Measurements from ENCODE around the gene ADCY9. TPM values are rescaled to one million over a fixed set of nuclear protein-coding genes. Genes with fewer than 3 reads are reported as not detected.

The ADCY9 gene
- total and polyA plus RNA-seq, 7 donors, result 1.8 to 28.0 (median 12.5) TPM

- TF ChIP-seq POLR2AphosphoS5 (IDR thresholded peaks at IDR 0.05), result no peak
- TF ChIP-seq, protein P1, sequence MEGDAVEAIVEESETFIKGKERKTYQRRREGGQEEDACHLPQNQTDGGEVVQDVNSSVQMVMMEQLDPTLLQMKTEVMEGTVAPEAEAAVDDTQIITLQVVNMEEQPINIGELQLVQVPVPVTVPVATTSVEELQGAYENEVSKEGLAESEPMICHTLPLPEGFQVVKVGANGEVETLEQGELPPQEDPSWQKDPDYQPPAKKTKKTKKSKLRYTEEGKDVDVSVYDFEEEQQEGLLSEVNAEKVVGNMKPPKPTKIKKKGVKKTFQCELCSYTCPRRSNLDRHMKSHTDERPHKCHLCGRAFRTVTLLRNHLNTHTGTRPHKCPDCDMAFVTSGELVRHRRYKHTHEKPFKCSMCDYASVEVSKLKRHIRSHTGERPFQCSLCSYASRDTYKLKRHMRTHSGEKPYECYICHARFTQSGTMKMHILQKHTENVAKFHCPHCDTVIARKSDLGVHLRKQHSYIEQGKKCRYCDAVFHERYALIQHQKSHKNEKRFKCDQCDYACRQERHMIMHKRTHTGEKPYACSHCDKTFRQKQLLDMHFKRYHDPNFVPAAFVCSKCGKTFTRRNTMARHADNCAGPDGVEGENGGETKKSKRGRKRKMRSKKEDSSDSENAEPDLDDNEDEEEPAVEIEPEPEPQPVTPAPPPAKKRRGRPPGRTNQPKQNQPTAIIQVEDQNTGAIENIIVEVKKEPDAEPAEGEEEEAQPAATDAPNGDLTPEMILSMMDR (IDR thresholded peaks at IDR 0.05), result no peak
- TF ChIP-seq EP300 (IDR thresholded peaks at IDR 0.05), result no peak
- no peak for TF ChIP-seq POLR2A (IDR thresholded peaks at IDR 0.05)
- DNase-seq, result no peak
Measured at GRCh38 chr16:4026854-4027253, 89.4 kb downstream of the ADCY9 start.

DNA sequence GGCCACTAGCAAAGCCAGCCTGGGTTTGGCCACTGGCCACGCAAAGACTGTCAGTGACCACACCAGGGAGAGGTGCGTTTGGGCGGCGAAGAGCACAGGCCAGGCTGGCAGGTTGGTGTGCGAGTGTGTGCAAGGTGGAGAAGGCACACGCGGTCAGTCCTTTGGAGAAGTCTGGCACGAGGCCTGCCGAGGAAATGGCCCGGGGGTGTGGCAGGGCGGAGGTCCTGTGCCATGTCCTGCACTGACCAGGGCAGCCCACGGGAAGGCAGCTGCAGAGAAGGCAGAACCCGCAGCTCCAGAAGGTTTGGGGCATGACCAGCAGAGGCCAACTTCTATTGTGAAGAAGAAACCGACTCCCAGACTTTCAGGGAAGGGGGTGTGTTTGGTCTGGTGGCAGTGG lies 90.8 kb downstream of the ADCY9 start:
- Histone ChIP-seq H3K9me3 (no peaks in the 10 kb centered on the region), H3K27me3 (no peaks in the 10 kb centered on the region), H3K4me1 (no peaks in the 10 kb centered on the region), H3K4me3 (no peak overlapping the region), H3K36me3 (no peaks in the 10 kb centered on the region), H3K27ac (no peak overlapping the region)
- intact Hi-C loops (cut with DNase I), result no loop called here
- WGBS, 2 donors, result 87 to 89% methylated on average over 14 of the region's 14 CpGs
- TF ChIP-seq POLR2A (IDR thresholded peaks at IDR 0.05) (no peak), EP300 (IDR thresholded peaks at IDR 0.05) (no peak), POLR2AphosphoS5 (IDR thresholded peaks at IDR 0.05) (no peak)
- TF ChIP-seq, protein P1 (IDR thresholded peaks at IDR 0.05), result no peak
- DNase-seq, result no peak

More at GRCh38 chr16:4026854-4027253, 89.4 kb downstream of the ADCY9 start:
- Histone ChIP-seq H3K9me3 (no peaks in the 10 kb centered on the region), H3K4me3 (no peak overlapping the region), H3K27me3 (no peaks in the 10 kb centered on the region), H3K36me3 (no peaks in the 10 kb centered on the region), H3K27ac (no peak overlapping the region), H3K4me1 (no peaks in the 10 kb centered on the region)
- 94 to 96% methylated on average over 7 of the region's 7 CpGs for WGBS, 2 donors
- intact Hi-C loops (cut with DNase I), result no loop called here

- 81 to 93% methylated on average over 2 of the region's 2 CpGs for WGBS, 2 donors
- intact Hi-C loops (cut with DNase I), result no loop called here
- H3K27ac ChIP-seq, result no peak overlapping the region
- H3K27me3 ChIP-seq, result no peaks in the 10 kb centered on the region
- no peak overlapping the region for H3K4me3 ChIP-seq
- TF ChIP-seq, protein P1 (IDR thresholded peaks at IDR 0.05), result no peak
- TF ChIP-seq EP300 (IDR thresholded peaks at IDR 0.05) (no peak), POLR2AphosphoS5 (IDR thresholded peaks at IDR 0.05) (no peak), POLR2A (IDR thresholded peaks at IDR 0.05) (no peak)
- DNase-seq, result no peak
- no peaks in the 10 kb centered on the region for H3K9me3 ChIP-seq
- peaks cover 0 to 18% (median 12%) of the 10 kb centered on the region in 4 donors for H3K4me1 ChIP-seq
- H3K36me3 ChIP-seq, result no peaks in the 10 kb centered on the region
Measured at GRCh38 chr16:4021916-4022315, 94.3 kb downstream of the ADCY9 start.

- H3K4me1 ChIP-seq, result peaks cover 0 to 18% (median 12%) of the 10 kb centered on the region in 4 donors
- DNase-seq, result no peak
- H3K27me3 ChIP-seq, result no peaks in the 10 kb centered on the region
- WGBS, 2 donors, result 33 to 66% methylated on average over 14 of the region's 14 CpGs
- intact Hi-C loops (cut with DNase I), result no loop called here
- no peaks in the 10 kb centered on the region for H3K9me3 ChIP-seq
- no peak overlapping the region for H3K27ac ChIP-seq
- TF ChIP-seq POLR2AphosphoS5 (IDR thresholded peaks at IDR 0.05), result no peak
- TF ChIP-seq POLR2A (IDR thresholded peaks at IDR 0.05), result no peak
- TF ChIP-seq, protein P1 (IDR thresholded peaks at IDR 0.05), result no peak
- TF ChIP-seq EP300 (IDR thresholded peaks at IDR 0.05), result no peak
- no peak overlapping the region for H3K4me3 ChIP-seq
- no peaks in the 10 kb centered on the region for H3K36me3 ChIP-seq
Measured at GRCh38 chr16:4021070-4021779, 95.0 kb downstream of the ADCY9 start.
